ENCODE measurements around the gene POLN.

The POLN gene

GRCh38 chr4:2241410-2242353, at the start of gene POLN, which contains the start of gene HAUS3:
Gene POLN (minus strand): TSS chr4:2242121. CDS start chr4:2229231, 12,890 bp downstream.
Gene HAUS3 (minus strand): TSS chr4:2242121. CDS start chr4:2240946, 1,175 bp downstream.
- DNase-seq (ENCODE audit: extremely low read depth in 1 of 2, low read depth in 1 of 2) = peak; percentile 98 to 99

- DNase-seq (ENCODE audit: extremely low read depth in 1 of 2, low read depth in 1 of 2) = peak; percentile 47 to 48
Measured at GRCh38 chr4:2290974-2291704, 49.2 kb upstream of the POLN start.

- no peak for DNase-seq (ENCODE audit: extremely low read depth in 1 of 2, low read depth in 1 of 2)
Measured at GRCh38 chr4:2290488-2290887, 48.6 kb upstream of the POLN start.

GRCh38 chr4:2289955-2290333, 48.0 kb upstream of the POLN start:
- DNase-seq (ENCODE audit: extremely low read depth in 1 of 2, low read depth in 1 of 2) = no peak

GRCh38 chr4:2289311-2289954, 47.5 kb upstream of the POLN start:
- no peak for DNase-seq (ENCODE audit: extremely low read depth in 1 of 2, low read depth in 1 of 2)

- no peak for DNase-seq (ENCODE audit: extremely low read depth in 1 of 2, low read depth in 1 of 2)
Measured at GRCh38 chr4:2288051-2288541, 46.2 kb upstream of the POLN start.

- DNase-seq (ENCODE audit: extremely low read depth in 1 of 2, low read depth in 1 of 2) = no peak
Measured at GRCh38 chr4:2287594-2287915, 45.6 kb upstream of the POLN start.

GRCh38 chr4:2286904-2287593, 45.1 kb upstream of the POLN start:
- DNase-seq (ENCODE audit: extremely low read depth in 1 of 2, low read depth in 1 of 2) = no peak

GRCh38 chr4:2285613-2286381, 43.9 kb upstream of the POLN start:
- no peak for DNase-seq (ENCODE audit: extremely low read depth in 1 of 2, low read depth in 1 of 2)

- no peak for DNase-seq (ENCODE audit: extremely low read depth in 1 of 2, low read depth in 1 of 2)
Measured at GRCh38 chr4:2284934-2285612, 43.2 kb upstream of the POLN start.

- no peak for DNase-seq (ENCODE audit: extremely low read depth in 1 of 2, low read depth in 1 of 2)
Measured at GRCh38 chr4:2284161-2284933, 42.4 kb upstream of the POLN start.

GRCh38 chr4:2283199-2283711, 41.3 kb upstream of the POLN start:
- no peak for DNase-seq (ENCODE audit: extremely low read depth in 1 of 2, low read depth in 1 of 2)

- peak in 1 of 2 donors; percentile 41 for DNase-seq (ENCODE audit: extremely low read depth in 1 of 2, low read depth in 1 of 2)
Measured at GRCh38 chr4:2281575-2282343, 39.8 kb upstream of the POLN start.

GRCh38 chr4:2280531-2281300, 38.8 kb upstream of the POLN start:
- DNase-seq (ENCODE audit: extremely low read depth in 1 of 2, low read depth in 1 of 2) = no peak

GRCh38 chr4:2277956-2278355, 36.0 kb upstream of the POLN start:
- no peak for DNase-seq (ENCODE audit: extremely low read depth in 1 of 2, low read depth in 1 of 2)

GRCh38 chr4:2276581-2277325, 34.8 kb upstream of the POLN start:
- DNase-seq (ENCODE audit: extremely low read depth in 1 of 2, low read depth in 1 of 2) = no peak

Measured in stimulated activated CD8-positive, alpha-beta memory T cell treated with anti-CD3 and anti-CD28 coated beads, Interleukin-7, amount 100 ng/mL, for 48 hours (primary cell).